K562 (cell line): ENCODE data around the gene NPY1R. TPM values are rescaled to one million over a fixed set of nuclear protein-coding genes. Genes with fewer than 3 reads are reported as not detected.

Source experiments
- ARID1B ChIP-seq: fragments of 450-650 bp; IDR thresholded peaks from 2 replicates; pipeline ENCODE4 v1.6.1; 2016; ENCODE audit warnings: antibody characterized with exemption, mild to moderate bottlenecking, inconsistent platforms
- CEBPB ChIP-seq: fragments of 450-650 bp; IDR thresholded peaks from 2 replicates; pipeline ENCODE4 v1.6.1; 2016; ENCODE audit warnings: missing genetic modification characterization, missing compliant biosample characterization
- L3MBTL2 ChIP-seq: fragments of 450-650 bp; IDR thresholded peaks from 2 replicates; pipeline ENCODE4 v1.6.1; 2016; ENCODE audit warnings: mild to moderate bottlenecking, moderate library complexity
- SMAD4 ChIP-seq: fragments of 250-450 bp; sonication (Bioruptor Pico); conservative IDR thresholded peaks from 2 replicates; pipeline ENCODE4 v1.8.0; 2021; ENCODE audit warnings: inconsistent platforms, mild to moderate bottlenecking, moderate library complexity
- TAL1 ChIP-seq: fragments of 450-650 bp; IDR thresholded peaks from 2 replicates; pipeline ENCODE4 v1.6.1; 2016; ENCODE audit warnings: mild to moderate bottlenecking
- TEAD4 ChIP-seq, 2 experiments: sonication (generic) in 1 of 2; formaldehyde crosslinking in 1 of 2; IDR thresholded peaks; 2 replicates each; pipeline versions ENCODE4 v1.6.1 to v1.8.0; 2012 to 2022; ENCODE audit warnings: borderline replicate concordance in 1 of 2, inconsistent platforms in 1 of 2, low read length in 1 of 2, mild to moderate bottlenecking in 1 of 2, missing genetic modification reagents in 1 of 2
- polyA plus RNA-seq, 8 experiments: library from polyadenylated mRNA; depleted of rRNA in 4 of 8; stranded (reverse) in 5 of 8; unstranded in 3 of 8; fragments of >200 nt; fragmentation: Nextera tagmentation in 2 of 8; fragmentation: Illumina TruSeq in 1 of 8; extraction: Ambion mirVana in 2 of 8; extraction: Trizol in 1 of 8; gene quantifications; 2 replicates each; pipeline versions ENCODE4 v1.2.1 to v1.2.3, GENCODE V29; 2011 to 2014; ENCODE audit warnings: inconsistent platforms in 1 of 8, missing spikeins in 1 of 8
- total RNA-seq, 7 experiments: library from RNA; depleted of rRNA in 6 of 7; stranded (reverse); fragments of >200 nt in 6 of 7; fragmentation: Illumina TruSeq in 2 of 7; extraction: Trizol in 2 of 7; gene quantifications; 2 replicates each; pipeline versions ENCODE4 v1.2.1 to v1.2.3, GENCODE V29; 2011 to 2021; ENCODE audit warnings: low replicate concordance in 1 of 7
- TF ChIP-seq, protein P1 (sequence below): sonication (generic); formaldehyde crosslinking; IDR thresholded peaks from 2 replicates; pipeline ENCODE4 v1.8.0; 2023; ENCODE audit warnings: missing genetic modification reagents, mild to moderate bottlenecking, borderline replicate concordance

The NPY1R gene
- total and polyA plus RNA-seq, 9 of the 15 experiments (the other 6 are each of a cell fraction or from before 2014, with no cell fraction given) = 0.04 to 0.18 (median 0.12) TPM; not detected in 5

- TF ChIP-seq, protein P1, sequence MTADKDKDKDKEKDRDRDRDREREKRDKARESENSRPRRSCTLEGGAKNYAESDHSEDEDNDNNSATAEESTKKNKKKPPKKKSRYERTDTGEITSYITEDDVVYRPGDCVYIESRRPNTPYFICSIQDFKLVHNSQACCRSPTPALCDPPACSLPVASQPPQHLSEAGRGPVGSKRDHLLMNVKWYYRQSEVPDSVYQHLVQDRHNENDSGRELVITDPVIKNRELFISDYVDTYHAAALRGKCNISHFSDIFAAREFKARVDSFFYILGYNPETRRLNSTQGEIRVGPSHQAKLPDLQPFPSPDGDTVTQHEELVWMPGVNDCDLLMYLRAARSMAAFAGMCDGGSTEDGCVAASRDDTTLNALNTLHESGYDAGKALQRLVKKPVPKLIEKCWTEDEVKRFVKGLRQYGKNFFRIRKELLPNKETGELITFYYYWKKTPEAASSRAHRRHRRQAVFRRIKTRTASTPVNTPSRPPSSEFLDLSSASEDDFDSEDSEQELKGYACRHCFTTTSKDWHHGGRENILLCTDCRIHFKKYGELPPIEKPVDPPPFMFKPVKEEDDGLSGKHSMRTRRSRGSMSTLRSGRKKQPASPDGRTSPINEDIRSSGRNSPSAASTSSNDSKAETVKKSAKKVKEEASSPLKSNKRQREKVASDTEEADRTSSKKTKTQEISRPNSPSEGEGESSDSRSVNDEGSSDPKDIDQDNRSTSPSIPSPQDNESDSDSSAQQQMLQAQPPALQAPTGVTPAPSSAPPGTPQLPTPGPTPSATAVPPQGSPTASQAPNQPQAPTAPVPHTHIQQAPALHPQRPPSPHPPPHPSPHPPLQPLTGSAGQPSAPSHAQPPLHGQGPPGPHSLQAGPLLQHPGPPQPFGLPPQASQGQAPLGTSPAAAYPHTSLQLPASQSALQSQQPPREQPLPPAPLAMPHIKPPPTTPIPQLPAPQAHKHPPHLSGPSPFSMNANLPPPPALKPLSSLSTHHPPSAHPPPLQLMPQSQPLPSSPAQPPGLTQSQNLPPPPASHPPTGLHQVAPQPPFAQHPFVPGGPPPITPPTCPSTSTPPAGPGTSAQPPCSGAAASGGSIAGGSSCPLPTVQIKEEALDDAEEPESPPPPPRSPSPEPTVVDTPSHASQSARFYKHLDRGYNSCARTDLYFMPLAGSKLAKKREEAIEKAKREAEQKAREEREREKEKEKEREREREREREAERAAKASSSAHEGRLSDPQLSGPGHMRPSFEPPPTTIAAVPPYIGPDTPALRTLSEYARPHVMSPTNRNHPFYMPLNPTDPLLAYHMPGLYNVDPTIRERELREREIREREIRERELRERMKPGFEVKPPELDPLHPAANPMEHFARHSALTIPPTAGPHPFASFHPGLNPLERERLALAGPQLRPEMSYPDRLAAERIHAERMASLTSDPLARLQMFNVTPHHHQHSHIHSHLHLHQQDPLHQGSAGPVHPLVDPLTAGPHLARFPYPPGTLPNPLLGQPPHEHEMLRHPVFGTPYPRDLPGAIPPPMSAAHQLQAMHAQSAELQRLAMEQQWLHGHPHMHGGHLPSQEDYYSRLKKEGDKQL (CRISPR knock-in tag) = no peak
- TF ChIP-seq CEBPB (tag) = peak; percentile 45
- TF ChIP-seq SMAD4 = no peak
- no peak for TF ChIP-seq L3MBTL2
- 0 out of 2 replicates have a peak, but pooled peaks have one; percentile 28 for TF ChIP-seq TEAD4 (IDR thresholded peaks at IDR 0.05; ENCODE audit: low read length)
- no peak for TF ChIP-seq TEAD4 (CRISPR knock-in tag; IDR thresholded peaks at IDR 0.05; ENCODE audit: borderline replicate concordance)
- TF ChIP-seq TAL1 = 0 out of 2 replicates have a peak, but pooled peaks have one; percentile 9
- peak; percentile 36; the same call in 1 of the 2 replicates for TF ChIP-seq ARID1B
Measured at GRCh38 chr4:163353054-163353453, 20.7 kb upstream of the NPY1R start (continued).
